ENCODE data around the gene NPRL2. TPM values are rescaled to one million over a fixed set of nuclear protein-coding genes. Genes with fewer than 3 reads are reported as not detected.

The NPRL2 gene
- total RNA-seq, 1 experiment from 2014 or later: 20.6 TPM

- DNase-seq (ENCODE audit: low spot score) (no peak), ATAC-seq (no peak)
- Mint-ChIP-seq H3K36me3 (peaks cover 24% of the 10 kb centered on the region), H3K4me3 (no peak overlapping the region), H3K9me3 (no peaks in the 10 kb centered on the region), H3K4me1 (peaks cover 20% of the 10 kb centered on the region), H3K27ac (peak overlapping the region; percentile 36), H3K27me3 (ENCODE audit: low read depth) (peaks cover 10% of the 10 kb centered on the region)
- no peak for TF ChIP-seq SMAD3 (CRISPR knock-in tag; IDR thresholded peaks at IDR 0.05; ENCODE audit: borderline replicate concordance)
- TF ChIP-seq TEAD4 (CRISPR knock-in tag; IDR thresholded peaks at IDR 0.05): no peak
- TF ChIP-seq CBFB (CRISPR knock-in tag; IDR thresholded peaks at IDR 0.05; ENCODE audit: low read depth): no peak
- TF ChIP-seq TEAD1 (CRISPR knock-in tag; IDR thresholded peaks at IDR 0.05): no peak
- no peak for TF ChIP-seq ZNF396 (CRISPR knock-in tag; IDR thresholded peaks at IDR 0.05; ENCODE audit: borderline replicate concordance)
- TF ChIP-seq, protein P1, sequence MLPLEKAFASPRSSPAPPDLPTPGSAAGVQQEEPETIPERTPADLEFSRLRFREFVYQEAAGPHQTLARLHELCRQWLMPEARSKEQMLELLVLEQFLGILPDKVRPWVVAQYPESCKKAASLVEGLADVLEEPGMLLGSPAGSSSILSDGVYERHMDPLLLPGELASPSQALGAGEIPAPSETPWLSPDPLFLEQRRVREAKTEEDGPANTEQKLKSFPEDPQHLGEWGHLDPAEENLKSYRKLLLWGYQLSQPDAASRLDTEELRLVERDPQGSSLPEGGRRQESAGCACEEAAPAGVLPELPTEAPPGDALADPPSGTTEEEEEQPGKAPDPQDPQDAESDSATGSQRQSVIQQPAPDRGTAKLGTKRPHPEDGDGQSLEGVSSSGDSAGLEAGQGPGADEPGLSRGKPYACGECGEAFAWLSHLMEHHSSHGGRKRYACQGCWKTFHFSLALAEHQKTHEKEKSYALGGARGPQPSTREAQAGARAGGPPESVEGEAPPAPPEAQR (CRISPR knock-in tag; IDR thresholded peaks at IDR 0.05): no peak
- no peak for TF ChIP-seq ZNF416 (CRISPR knock-in tag; IDR thresholded peaks at IDR 0.05)
- no peak for TF ChIP-seq ZNF263 (CRISPR knock-in tag; IDR thresholded peaks at IDR 0.05; ENCODE audit: low read depth)
- TF ChIP-seq, protein P2, sequence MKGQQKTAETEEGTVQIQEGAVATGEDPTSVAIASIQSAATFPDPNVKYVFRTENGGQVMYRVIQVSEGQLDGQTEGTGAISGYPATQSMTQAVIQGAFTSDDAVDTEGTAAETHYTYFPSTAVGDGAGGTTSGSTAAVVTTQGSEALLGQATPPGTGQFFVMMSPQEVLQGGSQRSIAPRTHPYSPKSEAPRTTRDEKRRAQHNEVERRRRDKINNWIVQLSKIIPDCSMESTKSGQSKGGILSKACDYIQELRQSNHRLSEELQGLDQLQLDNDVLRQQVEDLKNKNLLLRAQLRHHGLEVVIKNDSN (CRISPR knock-in tag; IDR thresholded peaks at IDR 0.05): no peak
- no peak for TF ChIP-seq ATF3 (CRISPR knock-in tag; conservative IDR thresholded peaks at IDR 0.05)
- TF ChIP-seq ZMAT4 (CRISPR knock-in tag; IDR thresholded peaks at IDR 0.05): no peak
- no peak for TF ChIP-seq FOXP4 (CRISPR knock-in tag; IDR thresholded peaks at IDR 0.05)
- no peak for TF ChIP-seq OVOL2 (CRISPR knock-in tag; IDR thresholded peaks at IDR 0.05; ENCODE audit: borderline replicate concordance)
- no peak for TF ChIP-seq ETV6 (CRISPR knock-in tag; IDR thresholded peaks at IDR 0.05)
- TF ChIP-seq IRF2 (CRISPR knock-in tag; IDR thresholded peaks at IDR 0.05; ENCODE audit: borderline replicate concordance, low read depth): no peak
- TF ChIP-seq, protein P3, sequence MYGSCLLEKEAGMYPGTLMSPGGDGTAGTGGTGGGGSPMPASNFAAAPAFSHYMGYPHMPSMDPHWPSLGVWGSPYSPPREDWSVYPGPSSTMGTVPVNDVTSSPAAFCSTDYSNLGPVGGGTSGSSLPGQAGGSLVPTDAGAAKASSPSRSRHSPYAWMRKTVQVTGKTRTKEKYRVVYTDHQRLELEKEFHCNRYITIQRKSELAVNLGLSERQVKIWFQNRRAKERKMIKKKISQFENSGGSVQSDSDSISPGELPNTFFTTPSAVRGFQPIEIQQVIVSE (CRISPR knock-in tag; IDR thresholded peaks at IDR 0.05; ENCODE audit: borderline replicate concordance): no peak
- no peak for TF ChIP-seq GABPB1 (CRISPR knock-in tag; IDR thresholded peaks at IDR 0.05)
- TF ChIP-seq, protein P4, sequence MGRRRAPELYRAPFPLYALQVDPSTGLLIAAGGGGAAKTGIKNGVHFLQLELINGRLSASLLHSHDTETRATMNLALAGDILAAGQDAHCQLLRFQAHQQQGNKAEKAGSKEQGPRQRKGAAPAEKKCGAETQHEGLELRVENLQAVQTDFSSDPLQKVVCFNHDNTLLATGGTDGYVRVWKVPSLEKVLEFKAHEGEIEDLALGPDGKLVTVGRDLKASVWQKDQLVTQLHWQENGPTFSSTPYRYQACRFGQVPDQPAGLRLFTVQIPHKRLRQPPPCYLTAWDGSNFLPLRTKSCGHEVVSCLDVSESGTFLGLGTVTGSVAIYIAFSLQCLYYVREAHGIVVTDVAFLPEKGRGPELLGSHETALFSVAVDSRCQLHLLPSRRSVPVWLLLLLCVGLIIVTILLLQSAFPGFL (CRISPR knock-in tag; IDR thresholded peaks at IDR 0.05; ENCODE audit: borderline replicate concordance): no peak
- TF ChIP-seq IRF1 (CRISPR knock-in tag; IDR thresholded peaks at IDR 0.05): no peak
- ChIA-PET CTCF (no interaction called here), POLR2A (no interaction called here)
Observed at GRCh38 chr3:50333744-50334328, 16.7 kb downstream of the NPRL2 start.

Measured in WTC11 (cell line).